GM21737 (cell line): Measurements from ENCODE around the gene SUOX.
"Not testable (repeated sequence)": the region's sequence is repeated elsewhere in the genome, so short reads cannot be mapped to it uniquely, and the experiment has no call there.

Source experiments
- ATAC-seq: cut with Tn5 transposase; IDR thresholded peaks from one replicate; pipeline ENCODE4 v1.9.1; 2021; ENCODE audit warnings: mild to moderate bottlenecking, moderate library complexity; ENCODE audit not compliant: unreplicated experiment

SUOX gene

DNA sequence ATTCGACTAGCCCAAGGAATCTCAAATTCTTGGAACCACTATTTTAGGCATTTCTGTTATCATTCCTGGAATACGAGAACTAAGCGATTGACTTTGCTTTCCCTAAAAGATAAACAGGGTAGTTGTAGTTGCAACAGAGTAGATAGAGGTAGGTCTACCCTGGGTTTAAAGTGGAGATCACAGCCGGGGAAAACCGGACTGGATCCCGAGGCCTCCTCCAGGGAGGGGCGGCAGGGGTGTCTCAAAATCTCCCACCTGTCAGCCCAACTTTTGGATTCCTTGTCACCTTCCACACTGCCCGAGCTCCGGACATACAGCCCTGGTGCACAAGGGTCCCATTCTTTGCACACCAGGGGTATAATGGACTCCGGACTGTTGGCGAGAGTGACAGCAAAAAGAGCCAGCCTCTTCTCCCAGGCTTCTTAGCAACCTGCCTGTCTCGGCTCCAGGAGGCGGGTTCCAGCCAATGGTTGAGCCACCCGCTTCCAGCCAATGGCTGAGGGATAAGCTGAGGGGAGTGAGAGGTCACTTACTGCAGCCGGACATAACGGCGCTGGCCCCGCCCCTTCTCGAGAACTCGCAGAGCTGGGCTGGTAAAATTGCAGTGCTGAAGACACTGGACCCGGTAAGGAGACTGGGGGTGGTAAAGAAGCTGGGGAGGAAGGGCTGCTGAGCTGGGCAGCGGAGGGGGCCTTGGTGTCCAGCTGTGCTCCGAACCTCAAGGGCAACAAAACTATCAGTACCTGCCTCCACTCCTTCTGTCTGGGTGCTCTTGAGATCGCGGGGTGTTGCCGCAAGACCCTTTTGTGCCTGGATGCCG lies at the start of gene SUOX:
Gene SUOX, plus strand, starts transcription at position 562 of the 820 bp plus-strand sequence. CDS start 4,946 bp downstream, outside the sequence.
- ATAC-seq: peak; percentile 99

DNA sequence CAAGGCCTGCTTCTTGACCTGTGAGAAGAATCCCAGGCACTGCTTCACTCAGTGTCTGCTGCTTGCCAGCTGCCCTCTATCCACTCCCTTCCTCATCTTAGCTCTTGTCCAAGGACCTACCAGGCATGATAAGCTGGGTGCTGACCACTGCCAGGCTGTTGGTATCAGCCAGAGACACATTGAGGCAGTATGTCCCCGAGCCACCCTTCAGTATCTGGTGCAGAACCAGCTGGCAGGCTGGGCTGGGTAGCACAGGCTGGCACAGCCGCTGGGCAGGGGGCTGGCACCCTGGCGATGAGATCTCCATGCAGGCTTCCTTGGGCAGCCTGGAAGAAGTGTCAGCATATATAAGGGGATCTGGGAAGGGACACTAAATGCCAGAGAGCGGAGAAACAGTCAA lies 41.7 kb upstream of the SUOX start:
- ATAC-seq: no peak

DNA sequence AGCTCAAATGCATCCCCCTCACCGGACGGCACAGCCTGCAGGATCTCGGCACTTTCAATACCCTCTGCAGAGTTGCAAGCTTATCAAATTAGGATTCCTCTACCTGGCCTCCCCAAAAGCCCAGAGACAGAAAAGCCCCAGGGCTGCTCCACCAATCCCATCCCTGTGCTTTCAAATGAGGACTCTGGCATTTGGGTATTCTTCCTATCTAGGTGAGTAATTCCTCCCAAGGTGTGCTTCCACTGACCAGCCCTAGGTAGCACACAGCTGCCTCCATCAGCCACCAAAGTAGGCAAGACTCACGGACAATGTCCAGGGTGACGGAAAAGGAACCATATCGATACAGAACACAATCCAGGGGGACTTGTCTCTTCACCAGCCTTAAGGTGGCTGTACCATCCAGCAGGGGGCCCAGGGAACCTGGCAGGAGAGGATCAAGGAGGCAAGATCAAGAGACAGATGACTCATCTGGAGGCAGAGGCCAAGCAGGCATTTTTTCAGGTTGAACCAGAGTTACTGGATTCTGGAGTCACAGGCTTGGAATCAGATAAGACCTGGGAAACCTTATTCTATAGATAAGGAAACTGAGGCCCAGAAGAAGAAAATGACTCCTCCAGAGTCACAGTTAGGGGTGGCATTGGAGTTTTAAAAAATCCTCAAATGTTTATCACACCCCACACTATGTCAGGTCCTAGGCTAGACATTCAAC lies 41.1 kb upstream of the SUOX start:
- no peak for ATAC-seq

GRCh38 chr12:55957106-55957859 lies 39.8 kb upstream of the SUOX start:
- no peak for ATAC-seq

DNA sequence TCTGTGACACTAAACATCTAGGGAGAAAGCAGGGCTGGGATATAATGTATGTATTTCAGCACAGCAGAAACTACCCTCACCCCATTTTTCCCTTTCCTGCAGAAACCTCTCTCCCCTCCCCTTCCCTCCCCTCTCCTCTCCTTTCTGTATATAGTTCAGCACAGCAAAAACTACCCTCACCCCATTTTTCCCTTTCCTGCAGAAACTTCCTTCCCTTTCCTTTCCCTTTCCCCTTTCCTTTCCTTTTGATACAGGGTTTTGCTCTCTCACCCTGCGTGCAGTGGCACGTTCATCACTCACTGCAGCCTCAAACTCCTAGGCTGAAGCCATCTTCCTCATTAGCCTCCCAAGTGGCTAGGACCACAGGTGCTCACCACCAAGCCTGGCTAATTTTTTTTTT lies 33.3 kb upstream of the SUOX start:
- no peak for ATAC-seq

DNA sequence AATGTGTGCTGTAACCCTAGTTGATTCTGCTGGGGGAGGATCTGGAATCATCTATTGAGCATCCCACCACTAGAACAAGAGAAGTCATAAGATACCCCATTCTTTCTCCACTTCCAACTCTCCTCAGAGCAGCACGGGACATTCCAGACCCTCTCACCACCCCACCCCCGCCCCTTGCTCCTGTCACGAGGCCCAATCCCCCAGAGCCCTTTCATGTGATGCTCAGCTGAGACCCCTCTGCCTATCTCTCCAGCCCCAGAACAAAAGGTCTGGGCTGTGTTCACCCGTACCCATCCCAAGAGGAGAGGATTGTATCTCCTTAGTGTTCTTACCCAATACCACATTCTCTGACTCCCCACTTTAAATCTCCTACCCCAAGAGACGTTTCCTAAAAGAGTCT lies 31.8 kb upstream of the SUOX start:
- ATAC-seq: no peak

GRCh38 chr12:55965941-55966407 lies 31.1 kb upstream of the SUOX start, which contains the start of gene PMEL:
Gene PMEL, minus strand, starts transcription at chr12:55966042. Its CDS starts 31 bp downstream, at chr12:55966011.
- ATAC-seq: no peak

DNA sequence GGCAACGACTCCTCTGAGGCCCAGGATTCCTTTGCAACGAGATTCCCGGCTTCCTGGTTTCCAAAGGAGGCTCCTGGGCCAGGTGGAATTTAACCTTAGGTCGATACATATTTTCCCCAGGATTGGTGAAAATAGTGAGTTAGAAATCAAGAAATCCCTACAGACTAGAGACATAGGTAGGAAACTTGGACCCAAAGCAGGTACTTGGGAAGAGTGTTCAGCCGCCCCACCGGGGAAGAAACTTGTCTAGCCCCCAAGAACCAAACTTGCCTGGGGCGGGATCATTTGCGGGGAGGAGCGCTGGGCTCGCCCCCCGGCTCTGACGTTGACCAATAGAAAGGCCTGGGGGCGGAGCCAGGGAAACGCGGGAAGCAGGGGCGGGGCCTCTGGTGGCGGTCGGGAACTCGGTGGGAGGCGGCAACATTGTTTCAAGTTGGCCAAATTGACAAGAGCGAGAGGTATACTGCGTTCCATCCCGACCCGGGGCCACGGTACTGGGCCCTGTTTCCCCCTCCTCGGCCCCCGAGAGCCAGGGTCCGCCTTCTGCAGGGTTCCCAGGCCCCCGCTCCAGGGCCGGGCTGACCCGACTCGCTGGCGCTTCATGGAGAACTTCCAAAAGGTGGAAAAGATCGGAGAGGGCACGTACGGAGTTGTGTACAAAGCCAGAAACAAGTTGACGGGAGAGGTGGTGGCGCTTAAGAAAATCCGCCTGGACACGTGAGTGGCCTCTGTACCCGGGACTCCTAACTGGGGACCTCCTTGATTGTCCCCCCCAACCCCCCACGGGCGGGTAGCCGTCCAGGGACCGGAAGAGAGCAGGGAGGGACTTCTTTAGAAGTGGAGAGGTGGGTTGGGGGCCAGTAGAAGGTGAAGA lies 30.4 kb upstream of the SUOX start, which contains the start of gene CDK2:
Gene CDK2, plus strand, starts transcription at position 423 of the 874 bp plus-strand sequence. Its CDS starts 179 bp downstream, at position 602.
- ATAC-seq: peak; percentile 89

DNA sequence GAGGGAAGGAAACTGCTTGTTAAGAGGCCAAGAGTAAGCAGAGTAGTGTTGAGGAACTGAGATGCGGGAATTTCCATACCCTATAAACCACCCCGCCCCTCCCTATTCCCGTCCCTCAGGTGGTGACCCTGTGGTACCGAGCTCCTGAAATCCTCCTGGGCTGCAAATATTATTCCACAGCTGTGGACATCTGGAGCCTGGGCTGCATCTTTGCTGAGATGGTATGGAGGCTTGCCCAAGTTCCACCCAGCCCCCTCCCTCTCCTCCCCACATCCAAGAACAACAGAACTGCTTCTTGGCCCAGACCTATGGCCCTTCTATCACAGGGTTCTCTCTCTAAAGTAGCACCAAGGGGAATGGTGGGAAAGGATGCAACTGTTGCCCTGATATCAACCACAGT lies 27.7 kb upstream of the SUOX start:
- no peak for ATAC-seq

DNA sequence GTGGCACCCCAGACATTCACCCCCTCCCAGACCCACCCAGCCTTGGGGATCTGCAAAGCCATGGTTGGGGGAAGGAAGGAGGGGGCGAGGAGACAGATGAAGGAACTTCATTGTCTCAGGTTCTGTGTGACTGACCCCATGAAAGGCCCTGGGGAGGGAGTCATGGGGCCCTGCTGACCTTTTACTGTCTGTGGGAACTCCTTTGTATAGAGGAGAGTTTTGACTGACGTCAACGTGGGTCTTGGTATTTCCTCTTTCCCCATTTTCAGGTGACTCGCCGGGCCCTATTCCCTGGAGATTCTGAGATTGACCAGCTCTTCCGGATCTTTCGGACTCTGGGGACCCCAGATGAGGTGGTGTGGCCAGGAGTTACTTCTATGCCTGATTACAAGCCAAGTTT lies 26.3 kb upstream of the SUOX start:
- ATAC-seq: no peak

- no peak for ATAC-seq
These were observed 25.0 kb upstream of the SUOX start for GRCh38 chr12:55972042-55972441.

DNA sequence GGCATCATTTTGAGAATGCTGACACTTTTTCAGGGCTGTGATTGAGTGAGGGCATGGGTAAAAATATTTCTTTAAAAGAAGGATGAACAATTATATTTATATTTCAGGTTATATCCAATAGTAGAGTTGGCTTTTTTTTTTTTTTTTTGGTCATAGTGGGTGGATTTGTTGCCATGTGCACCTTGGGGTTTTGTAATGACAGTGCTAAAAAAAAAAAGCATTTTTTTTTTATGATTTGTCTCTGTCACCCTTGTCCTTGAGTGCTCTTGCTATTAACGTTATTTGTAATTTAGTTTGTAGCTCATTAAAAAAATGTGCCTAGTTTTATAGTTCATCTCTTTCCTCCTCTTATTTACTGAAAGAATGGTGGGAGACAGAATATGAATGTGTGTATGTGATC lies 24.6 kb upstream of the SUOX start:
- no peak for ATAC-seq

- ATAC-seq: no peak
These were observed 24.0 kb upstream of the SUOX start for GRCh38 chr12:55972911-55973598.

- ATAC-seq: peak; percentile 87
These were observed 23.3 kb upstream of the SUOX start, which contains the start of gene RAB5B for GRCh38 chr12:55973599-55974307. Gene RAB5B, plus strand, starts transcription at chr12:55974078. Its CDS starts 12,883 bp downstream, at chr12:55986961.

DNA sequence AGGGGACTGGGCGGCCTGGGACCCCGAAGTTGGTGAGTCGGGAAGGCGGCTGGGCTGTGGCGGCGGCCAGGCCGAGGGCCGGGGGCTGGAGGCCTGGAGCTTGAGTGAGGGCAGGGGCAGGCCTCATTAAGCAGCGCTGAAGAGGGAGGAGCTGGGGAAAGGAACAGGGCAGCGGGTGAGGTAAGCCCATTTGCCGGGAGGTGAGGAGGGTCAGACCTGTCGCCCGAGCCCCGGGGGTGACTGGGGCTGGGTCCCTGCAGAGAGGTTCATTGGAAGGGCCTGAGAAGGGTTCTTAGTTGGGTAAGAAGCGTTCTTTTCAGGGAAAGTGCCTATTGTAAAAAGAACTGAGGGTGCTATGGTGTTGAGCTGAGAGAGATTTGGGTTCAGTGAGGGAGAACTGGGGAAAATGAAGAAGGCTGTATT lies 22.8 kb upstream of the SUOX start:
- ATAC-seq: peak; percentile 11

- no peak for ATAC-seq
These were observed 18.7 kb upstream of the SUOX start for GRCh38 chr12:55978393-55978792.

GRCh38 chr12:55979069-55979468 lies 18.0 kb upstream of the SUOX start:
- no peak for ATAC-seq

GRCh38 chr12:55981882-55982281 lies 15.2 kb upstream of the SUOX start:
- ATAC-seq: not testable (repeated sequence)
